Measurements from ENCODE around the gene LTB4R2. TPM values are rescaled to one million over a fixed set of nuclear protein-coding genes. Genes with fewer than 3 reads are reported as not detected.

The LTB4R2 gene
- total RNA-seq, 2 experiments from 2014 or later: 15.7 to 37.6 TPM

DNA sequence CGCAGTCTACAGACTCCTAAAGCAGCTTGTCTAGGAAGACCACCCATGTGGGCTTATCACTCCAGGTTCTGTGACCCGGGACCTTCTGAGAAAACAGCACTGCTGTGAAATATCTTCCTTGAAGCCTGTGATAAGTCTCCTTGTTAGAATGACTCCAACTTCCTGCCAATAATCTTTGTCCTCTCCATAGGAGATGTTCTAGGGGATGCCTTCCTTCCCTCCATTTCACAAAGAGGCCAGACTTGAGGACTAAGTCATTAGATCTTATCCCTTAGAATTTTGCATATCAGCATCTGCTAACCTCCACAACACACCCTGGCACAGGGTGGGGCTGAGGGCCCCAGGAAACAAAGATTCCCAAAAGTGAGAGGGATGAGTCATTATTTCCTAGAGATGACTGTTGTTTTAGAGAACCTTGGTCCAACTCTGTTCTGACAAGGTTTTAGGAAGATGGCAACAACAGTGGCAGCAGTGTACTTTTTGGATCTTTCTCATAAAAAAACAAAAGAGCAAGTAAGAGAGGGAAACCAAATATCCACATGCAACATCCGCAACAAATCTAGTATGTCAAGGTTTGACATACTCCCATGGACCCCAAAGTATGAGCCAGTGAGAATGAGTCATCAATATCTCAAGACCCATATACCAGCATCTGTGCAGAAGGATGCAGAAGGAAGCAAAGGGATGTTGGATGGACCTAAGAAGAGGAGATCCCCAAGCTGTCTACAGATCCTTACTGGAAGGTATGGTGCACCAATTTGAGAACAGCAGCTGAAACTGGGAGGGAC is 7.4 kb downstream of the LTB4R2 start:
- H3K79me2 ChIP-seq (ENCODE audit: insufficient read depth, low read depth, low read length): no peaks in the 10 kb centered on the region
- TF ChIP-seq, protein P1, sequence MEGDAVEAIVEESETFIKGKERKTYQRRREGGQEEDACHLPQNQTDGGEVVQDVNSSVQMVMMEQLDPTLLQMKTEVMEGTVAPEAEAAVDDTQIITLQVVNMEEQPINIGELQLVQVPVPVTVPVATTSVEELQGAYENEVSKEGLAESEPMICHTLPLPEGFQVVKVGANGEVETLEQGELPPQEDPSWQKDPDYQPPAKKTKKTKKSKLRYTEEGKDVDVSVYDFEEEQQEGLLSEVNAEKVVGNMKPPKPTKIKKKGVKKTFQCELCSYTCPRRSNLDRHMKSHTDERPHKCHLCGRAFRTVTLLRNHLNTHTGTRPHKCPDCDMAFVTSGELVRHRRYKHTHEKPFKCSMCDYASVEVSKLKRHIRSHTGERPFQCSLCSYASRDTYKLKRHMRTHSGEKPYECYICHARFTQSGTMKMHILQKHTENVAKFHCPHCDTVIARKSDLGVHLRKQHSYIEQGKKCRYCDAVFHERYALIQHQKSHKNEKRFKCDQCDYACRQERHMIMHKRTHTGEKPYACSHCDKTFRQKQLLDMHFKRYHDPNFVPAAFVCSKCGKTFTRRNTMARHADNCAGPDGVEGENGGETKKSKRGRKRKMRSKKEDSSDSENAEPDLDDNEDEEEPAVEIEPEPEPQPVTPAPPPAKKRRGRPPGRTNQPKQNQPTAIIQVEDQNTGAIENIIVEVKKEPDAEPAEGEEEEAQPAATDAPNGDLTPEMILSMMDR (conservative IDR thresholded peaks at IDR 0.05; ENCODE audit: low read length): no peak
- TF ChIP-seq EZH2phosphoT487 (IDR thresholded peaks at IDR 0.05; ENCODE audit: borderline replicate concordance, low read depth, low read length): no peak
- no peak for DNase-seq (ENCODE audit: low spot score)
- no peak overlapping the region for H2AFZ ChIP-seq (ENCODE audit: low read length)
- H3K9me2 ChIP-seq (ENCODE audit: insufficient read depth, low read length): no peaks in the 10 kb centered on the region
- no peak overlapping the region for H3K27ac ChIP-seq (ENCODE audit: low read depth, low read length, poor library complexity, severe bottlenecking)
- no peaks in the 10 kb centered on the region for H3K9me3 ChIP-seq (ENCODE audit: low read length)
- no TSS peak for BruUV-seq (replicated peaks)
- intact Hi-C loops (cut with micrococcal nuclease; ENCODE audit: unreplicated experiment): no loop called here
- peaks cover 18% of the 10 kb centered on the region for H3K4me1 ChIP-seq (ENCODE audit: insufficient read depth, low read length, poor library complexity, severe bottlenecking)
- H3K4me2 ChIP-seq (ENCODE audit: low read length): no peak overlapping the region
- H3K36me3 ChIP-seq (ENCODE audit: insufficient read depth, low read length): peaks cover 16% of the 10 kb centered on the region; the same call in 1 of the 2 replicates
- H4K20me1 ChIP-seq (ENCODE audit: insufficient read depth, low read length): no peaks in the 10 kb centered on the region
- H3K4me3 ChIP-seq (ENCODE audit: low read depth, low read length, poor library complexity, severe bottlenecking): no peak overlapping the region
- ChIA-PET POLR2A (no interaction called here), CTCF (ENCODE audit: unreplicated experiment) (no interaction called here)

GRCh38 chr14:24321212-24321975 is 11.5 kb downstream of the LTB4R2 start:
- intact Hi-C loops (cut with micrococcal nuclease; ENCODE audit: unreplicated experiment): no loop called here
- no peak overlapping the region for H3K4me3 ChIP-seq (ENCODE audit: low read depth, low read length, poor library complexity, severe bottlenecking)
- no TSS peak for BruUV-seq (replicated peaks)
- H2AFZ ChIP-seq (ENCODE audit: low read length): no peak overlapping the region
- H4K20me1 ChIP-seq (ENCODE audit: insufficient read depth, low read length): no peaks in the 10 kb centered on the region
- no peaks in the 10 kb centered on the region for H3K4me1 ChIP-seq (ENCODE audit: insufficient read depth, low read length, poor library complexity, severe bottlenecking)
- H3K9me2 ChIP-seq (ENCODE audit: insufficient read depth, low read length): no peaks in the 10 kb centered on the region
- ChIA-PET CTCF (ENCODE audit: unreplicated experiment) (no interaction called here), POLR2A (no interaction called here)
- no peak for TF ChIP-seq EZH2phosphoT487 (IDR thresholded peaks at IDR 0.05; ENCODE audit: borderline replicate concordance, low read depth, low read length)
- TF ChIP-seq, protein P1 (conservative IDR thresholded peaks at IDR 0.05; ENCODE audit: low read length): no peak
- DNase-seq (ENCODE audit: low spot score): no peak
- H3K36me3 ChIP-seq (ENCODE audit: insufficient read depth, low read length): no peaks in the 10 kb centered on the region
- no peaks in the 10 kb centered on the region for H3K79me2 ChIP-seq (ENCODE audit: insufficient read depth, low read depth, low read length)
- no peaks in the 10 kb centered on the region for H3K9me3 ChIP-seq (ENCODE audit: low read length)
- no peak overlapping the region for H3K4me2 ChIP-seq (ENCODE audit: low read length)
- no peak overlapping the region for H3K27ac ChIP-seq (ENCODE audit: low read depth, low read length, poor library complexity, severe bottlenecking)

GRCh38 chr14:24322672-24323071 is 12.7 kb downstream of the LTB4R2 start:
- peaks cover 7% of the 10 kb centered on the region for H3K4me1 ChIP-seq (ENCODE audit: insufficient read depth, low read length, poor library complexity, severe bottlenecking)
- DNase-seq (ENCODE audit: low spot score): no peak
- intact Hi-C loops (cut with micrococcal nuclease; ENCODE audit: unreplicated experiment): no loop called here
- H3K79me2 ChIP-seq (ENCODE audit: insufficient read depth, low read depth, low read length): no peaks in the 10 kb centered on the region
- no peaks in the 10 kb centered on the region for H3K9me3 ChIP-seq (ENCODE audit: low read length)
- no peak overlapping the region for H3K27ac ChIP-seq (ENCODE audit: low read depth, low read length, poor library complexity, severe bottlenecking)
- no peak overlapping the region for H3K4me2 ChIP-seq (ENCODE audit: low read length)
- TF ChIP-seq, protein P1 (conservative IDR thresholded peaks at IDR 0.05; ENCODE audit: low read length): no peak
- no peak for TF ChIP-seq EZH2phosphoT487 (IDR thresholded peaks at IDR 0.05; ENCODE audit: borderline replicate concordance, low read depth, low read length)
- no peaks in the 10 kb centered on the region for H3K9me2 ChIP-seq (ENCODE audit: insufficient read depth, low read length)
- no TSS peak for BruUV-seq (replicated peaks)
- no peaks in the 10 kb centered on the region for H3K36me3 ChIP-seq (ENCODE audit: insufficient read depth, low read length)
- H2AFZ ChIP-seq (ENCODE audit: low read length): no peak overlapping the region
- no peaks in the 10 kb centered on the region for H4K20me1 ChIP-seq (ENCODE audit: insufficient read depth, low read length)
- ChIA-PET POLR2A (no interaction called here), CTCF (ENCODE audit: unreplicated experiment) (interaction anchor here (0.6 kb wide), 2 partner anchors 15 to 121 kb away, joined by 3 read pairs; partner anchors contain the start of gene CIDEB)
- H3K4me3 ChIP-seq (ENCODE audit: low read depth, low read length, poor library complexity, severe bottlenecking): no peak overlapping the region

Measured in OCI-LY7 (cell line).